HepG2 (cell line): ENCODE results near the gene SNED1. TPM values are rescaled to one million over a fixed set of nuclear protein-coding genes. Genes with fewer than 3 reads are reported as not detected.

Experiments used
- ATF1 ChIP-seq: IDR thresholded peaks from 2 replicates; pipeline ENCODE4 v1.6.1; 2016; ENCODE audit warnings: mild to moderate bottlenecking, control low read depth
- CBX1 ChIP-seq: IDR thresholded peaks from one replicate; pipeline ENCODE4 v1.6.1; 2016; ENCODE audit warnings: antibody characterized with exemption, low read depth
- FIP1L1 ChIP-seq: fragments of 200-400 bp; formaldehyde crosslinking; IDR thresholded peaks from 2 replicates; pipeline ENCODE4 v1.6.1; 2018; ENCODE audit warnings: low read depth, mild to moderate bottlenecking, low read length, moderate library complexity, borderline replicate concordance; ENCODE audit not compliant: insufficient read depth
- GTF2F1 ChIP-seq: fragments of 150-350 bp; IDR thresholded peaks from 2 replicates; pipeline ENCODE4 v1.6.1; 2014; ENCODE audit warnings: low read length
- HES4 ChIP-seq: sonication (generic); formaldehyde crosslinking; IDR thresholded peaks from 2 replicates; pipeline ENCODE4 v1.9.0; 2021; ENCODE audit warnings: mild to moderate bottlenecking, missing genetic modification reagents, borderline replicate concordance
- HNRNPH1 ChIP-seq: fragments of 200-400 bp; formaldehyde crosslinking; optimal IDR thresholded peaks from 2 replicates; pipeline ENCODE3; 2017; ENCODE audit warnings: mild to moderate bottlenecking, low read depth, low read length
- HOXA5 ChIP-seq: sonication (generic); formaldehyde crosslinking; IDR thresholded peaks from 2 replicates; pipeline ENCODE4 v1.4.0; 2020; ENCODE audit warnings: missing genetic modification reagents
- ISL2 ChIP-seq: sonication (generic); formaldehyde crosslinking; IDR thresholded peaks from 2 replicates; pipeline ENCODE4 v1.5.0; 2020; ENCODE audit warnings: missing genetic modification reagents
- KDM1A ChIP-seq: IDR thresholded peaks from 2 replicates; pipeline ENCODE4 v1.6.1; 2016; ENCODE audit warnings: missing compliant biosample characterization
- KLF16 ChIP-seq, 2 experiments: sonication (generic) in 1 of 2; formaldehyde crosslinking in 1 of 2; IDR thresholded peaks; 2 replicates each; pipeline versions ENCODE4 v1.6.1 to v1.8.0; 2016 to 2023; ENCODE audit warnings: missing genetic modification reagents in 2 of 2, missing compliant biosample characterization in 1 of 2
- MIXL1 ChIP-seq: IDR thresholded peaks from 2 replicates; pipeline ENCODE4 v1.6.1; 2016
- NCOR1 ChIP-seq: fragments of 200-600 bp; sonication (generic); IDR thresholded peaks from 2 replicates; pipeline ENCODE4 v1.7.0; 2017; ENCODE audit warnings: antibody characterized with exemption, low read length, borderline replicate concordance
- PCBP1 ChIP-seq: fragments of 200-400 bp; formaldehyde crosslinking; IDR thresholded peaks from 2 replicates; pipeline ENCODE4 v1.6.1; 2017; ENCODE audit warnings: mild to moderate bottlenecking, low read depth, low read length, borderline replicate concordance
- PLRG1 ChIP-seq: fragments of 450-650 bp; conservative IDR thresholded peaks from 2 replicates; pipeline ENCODE4 v1.6.1; 2016
- SIX4 ChIP-seq: sonication (generic); formaldehyde crosslinking; IDR thresholded peaks from 2 replicates; pipeline ENCODE4 v1.4.0; 2020; ENCODE audit warnings: missing genetic modification reagents
- SMARCE1 ChIP-seq: fragments of 450-650 bp; IDR thresholded peaks from 2 replicates; pipeline ENCODE4 v1.6.1; 2017; ENCODE audit warnings: borderline replicate concordance
- TBP ChIP-seq: sonication (generic); formaldehyde crosslinking; IDR thresholded peaks from 2 replicates; pipeline ENCODE4 v1.5.0; 2020; ENCODE audit warnings: missing genetic modification reagents
- TOE1 ChIP-seq: sonication (generic); formaldehyde crosslinking; IDR thresholded peaks from 2 replicates; pipeline ENCODE4 v1.4.0; 2020; ENCODE audit warnings: mild to moderate bottlenecking, missing genetic modification reagents
- ZC3H13 ChIP-seq: sonication (generic); formaldehyde crosslinking; IDR thresholded peaks from 2 replicates; pipeline ENCODE4 v1.8.1; 2023; ENCODE audit warnings: mild to moderate bottlenecking, missing genetic modification reagents, moderate library complexity
- ZKSCAN8 ChIP-seq: IDR thresholded peaks from 2 replicates; pipeline ENCODE4 v1.6.1; 2016; ENCODE audit warnings: borderline replicate concordance, missing genetic modification reagents, missing compliant biosample characterization
- ZNF234 ChIP-seq: sonication (generic); formaldehyde crosslinking; conservative IDR thresholded peaks from 2 replicates; pipeline ENCODE4 v1.5.1; 2020; ENCODE audit warnings: mild to moderate bottlenecking, missing genetic modification reagents
- ZNF496 ChIP-seq: sonication (generic); formaldehyde crosslinking; IDR thresholded peaks from 2 replicates; pipeline ENCODE4 v1.8.1; 2023; ENCODE audit warnings: mild to moderate bottlenecking, moderate library complexity, missing genetic modification reagents; ENCODE audit not compliant: insufficient replicate concordance
- ZNF546 ChIP-seq: sonication (generic); formaldehyde crosslinking; conservative IDR thresholded peaks from 2 replicates; pipeline ENCODE4 v1.8.1; 2023; ENCODE audit warnings: mild to moderate bottlenecking, missing genetic modification reagents
- polyA plus RNA-seq, 8 experiments: library from polyadenylated mRNA; depleted of rRNA in 3 of 8; stranded (reverse) in 7 of 8; unstranded in 1 of 8; fragments of >200 nt; fragmentation: Illumina TruSeq in 4 of 8; extraction: Trizol in 4 of 8; gene quantifications; 2 replicates each; pipeline versions ENCODE4 v1.2.1 to v1.2.3, GENCODE V29; 2011 to 2016; ENCODE audit warnings: low read depth in 4 of 8, missing spikeins in 1 of 8, mixed read lengths in 1 of 8; ENCODE audit not compliant: insufficient read depth in 1 of 8
- total RNA-seq, 5 experiments: library from RNA; depleted of rRNA; stranded (reverse); fragments of >200 nt; fragmentation: Illumina TruSeq; extraction: Trizol; gene quantifications; 2 replicates each; pipeline ENCODE4 v1.2.3, GENCODE V29; 2016; ENCODE audit warnings: low read depth in 1 of 5
- TF ChIP-seq, protein P1 (sequence below): sonication (generic); formaldehyde crosslinking; IDR thresholded peaks from 2 replicates; pipeline ENCODE4 v1.8.1; 2023; ENCODE audit warnings: mild to moderate bottlenecking, missing genetic modification reagents
- TF ChIP-seq, protein P2 (sequence below): sonication (generic); formaldehyde crosslinking; IDR thresholded peaks from 2 replicates; pipeline ENCODE4 v1.5.1; 2020; ENCODE audit warnings: mild to moderate bottlenecking, missing genetic modification reagents, moderate library complexity
- TF ChIP-seq, protein P3 (sequence below): IDR thresholded peaks from 2 replicates; pipeline ENCODE4 v1.6.1; 2016; ENCODE audit warnings: low read depth

SNED1 gene
- total and polyA plus RNA-seq, 2 of the 13 experiments (the other 11 are each of a cell fraction or from before 2014, with no cell fraction given) = 0.15 to 0.65 TPM

DNA sequence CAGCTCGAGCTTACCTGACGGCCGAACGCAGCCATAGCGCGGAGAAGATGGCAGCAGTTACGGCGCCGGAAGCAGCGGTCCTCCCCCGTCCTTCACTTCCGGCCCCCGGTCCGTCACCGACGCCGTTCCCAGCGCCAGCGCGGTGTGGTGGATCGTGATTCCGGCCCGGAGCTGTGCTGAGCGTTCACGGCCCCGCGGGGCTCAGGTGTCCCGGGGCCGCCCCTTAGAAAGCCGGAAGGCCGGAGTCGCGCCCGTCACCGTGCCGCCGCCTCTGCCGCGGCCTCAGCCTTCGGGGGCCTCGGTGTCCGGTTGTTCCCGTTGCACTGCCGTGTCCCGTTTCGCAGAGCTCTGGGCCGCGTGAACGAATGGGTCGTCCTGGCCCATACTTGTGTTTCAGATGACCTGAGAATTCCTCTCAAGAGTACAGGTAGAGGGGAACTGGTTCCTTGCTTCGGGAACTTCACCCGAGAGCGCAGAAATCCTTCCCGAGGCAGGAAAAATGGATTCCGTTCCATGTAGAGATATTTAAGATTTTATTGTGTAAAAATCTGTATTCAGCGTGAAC is 103.9 kb downstream of the SNED1 start, which contains the start of gene MTERF4 (continued):
- TF ChIP-seq PLRG1 = no peak
- TF ChIP-seq ZKSCAN8 (CRISPR knock-in tag) = peak; percentile 97
- TF ChIP-seq KDM1A (CRISPR knock-in tag) = no peak
- TF ChIP-seq ZNF496 (CRISPR knock-in tag) = no peak
- no peak for TF ChIP-seq HNRNPH1
- TF ChIP-seq HES4 = peak; percentile 98
- TF ChIP-seq TOE1 (CRISPR knock-in tag) = peak; percentile 94; the same call in 1 of the 2 replicates
- peak; percentile 72; the same call in 1 of the 2 replicates for TF ChIP-seq GTF2F1
- peak; percentile 98 for TF ChIP-seq ZNF234
- TF ChIP-seq, protein P1, sequence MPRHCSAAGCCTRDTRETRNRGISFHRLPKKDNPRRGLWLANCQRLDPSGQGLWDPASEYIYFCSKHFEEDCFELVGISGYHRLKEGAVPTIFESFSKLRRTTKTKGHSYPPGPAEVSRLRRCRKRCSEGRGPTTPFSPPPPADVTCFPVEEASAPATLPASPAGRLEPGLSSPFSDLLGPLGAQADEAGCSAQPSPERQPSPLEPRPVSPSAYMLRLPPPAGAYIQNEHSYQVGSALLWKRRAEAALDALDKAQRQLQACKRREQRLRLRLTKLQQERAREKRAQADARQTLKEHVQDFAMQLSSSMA (CRISPR knock-in tag) = no peak; the same call in 1 of the 2 replicates
- peak; percentile 94 for TF ChIP-seq SIX4
- TF ChIP-seq NCOR1 = peak; percentile 20; the same call in 1 of the 2 replicates
- TF ChIP-seq, protein P2, sequence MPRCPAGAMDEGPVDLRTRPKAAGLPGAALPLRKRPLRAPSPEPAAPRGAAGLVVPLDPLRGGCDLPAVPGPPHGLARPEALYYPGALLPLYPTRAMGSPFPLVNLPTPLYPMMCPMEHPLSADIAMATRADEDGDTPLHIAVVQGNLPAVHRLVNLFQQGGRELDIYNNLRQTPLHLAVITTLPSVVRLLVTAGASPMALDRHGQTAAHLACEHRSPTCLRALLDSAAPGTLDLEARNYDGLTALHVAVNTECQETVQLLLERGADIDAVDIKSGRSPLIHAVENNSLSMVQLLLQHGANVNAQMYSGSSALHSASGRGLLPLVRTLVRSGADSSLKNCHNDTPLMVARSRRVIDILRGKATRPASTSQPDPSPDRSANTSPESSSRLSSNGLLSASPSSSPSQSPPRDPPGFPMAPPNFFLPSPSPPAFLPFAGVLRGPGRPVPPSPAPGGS (CRISPR knock-in tag) = peak; percentile 93
- TF ChIP-seq TBP (CRISPR knock-in tag) = peak; percentile 94
- TF ChIP-seq PCBP1 = peak; percentile 86; the same call in 1 of the 2 replicates
- peak; percentile 97 for TF ChIP-seq MIXL1
- TF ChIP-seq ATF1 (CRISPR knock-in tag) = peak; percentile 40; the same call in 1 of the 2 replicates
- TF ChIP-seq SMARCE1 = no peak
- TF ChIP-seq CBX1 = peak; percentile 99
- peak; percentile 95 to 100; a peak in 3 of 4 replicates for TF ChIP-seq KLF16 (CRISPR knock-in tag; IDR thresholded peaks at IDR 0.05)
- TF ChIP-seq HOXA5 = peak; percentile 99
- no peak; the same call in 1 of the 2 replicates for TF ChIP-seq ZNF546 (CRISPR knock-in tag)
- TF ChIP-seq, protein P3, sequence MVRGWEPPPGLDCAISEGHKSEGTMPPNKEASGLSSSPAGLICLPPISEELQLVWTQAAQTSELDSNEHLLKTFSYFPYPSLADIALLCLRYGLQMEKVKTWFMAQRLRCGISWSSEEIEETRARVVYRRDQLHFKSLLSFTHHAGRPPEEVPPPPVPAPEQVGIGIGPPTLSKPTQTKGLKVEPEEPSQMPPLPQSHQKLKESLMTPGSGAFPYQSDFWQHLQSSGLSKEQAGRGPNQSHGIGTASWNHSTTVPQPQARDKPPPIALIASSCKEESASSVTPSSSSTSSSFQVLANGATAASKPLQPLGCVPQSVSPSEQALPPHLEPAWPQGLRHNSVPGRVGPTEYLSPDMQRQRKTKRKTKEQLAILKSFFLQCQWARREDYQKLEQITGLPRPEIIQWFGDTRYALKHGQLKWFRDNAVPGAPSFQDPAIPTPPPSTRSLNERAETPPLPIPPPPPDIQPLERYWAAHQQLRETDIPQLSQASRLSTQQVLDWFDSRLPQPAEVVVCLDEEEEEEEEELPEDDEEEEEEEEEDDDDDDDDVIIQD (CRISPR knock-in tag) = peak; percentile 81
- peak; percentile 97 for TF ChIP-seq ZC3H13 (CRISPR knock-in tag)
- peak; percentile 95 for TF ChIP-seq ISL2
- peak; percentile 93; the same call in 1 of the 2 replicates for TF ChIP-seq FIP1L1
